H1 (cell line): ENCODE results near the gene SMNDC1. TPM values are rescaled to one million over a fixed set of nuclear protein-coding genes. Genes with fewer than 3 reads are reported as not detected.

ENCODE experiments used
- CTCF ChIA-PET: fragments of 300-600 bp; sonication (Branson Sonifier 250); formaldehyde crosslinking; loops from one replicate; lab custom pipeline; 2021; ENCODE audit not compliant: partially characterized antibody; lab: Charles Lee
- POLR2A ChIA-PET: fragments of 300-600 bp; sonication (Branson Sonifier 250); formaldehyde crosslinking; loops from one replicate; lab custom pipeline; 2021; ENCODE audit warnings: inconsistent platforms; ENCODE audit not compliant: partially characterized antibody; lab: Charles Lee
- DNase-seq, 2 experiments: peaks; one replicate each; pipeline versions ENCODE4 v3.0.0 to v3.0.0-alpha.2; 2010 to 2022; ENCODE audit warnings: low spot score in 2 of 2, low read depth in 1 of 2, mixed read lengths in 1 of 2
- FAIRE-seq: peaks from 2 replicates; lab custom pipeline; 2011; peaks lifted over from hg19 to GRCh38; lab: Jason Lieb, UNC
- H2AFZ ChIP-seq: 2 replicates; pipeline ENCODE4 v1.8.1; 2012; ENCODE audit warnings: low read length, inconsistent platforms
- H2AK5ac ChIP-seq: 2 replicates; pipeline ENCODE4 v1.6.1; 2013; ENCODE audit warnings: low read depth, low read length
- H2BK120ac ChIP-seq: replicated peaks from 2 replicates; pipeline ENCODE3; 2013; ENCODE audit warnings: low read depth, low read length, inconsistent platforms
- H2BK12ac ChIP-seq: 2 replicates; pipeline ENCODE4 v1.6.1; 2013; ENCODE audit warnings: low read depth, low read length
- H2BK15ac ChIP-seq: 2 replicates; pipeline ENCODE4 v1.6.1; 2013; ENCODE audit warnings: low read length
- H2BK20ac ChIP-seq: 2 replicates; pipeline ENCODE4 v1.6.1; 2013; ENCODE audit warnings: low read length
- H2BK5ac ChIP-seq: 2 replicates; pipeline ENCODE4 v1.6.1; 2013; ENCODE audit warnings: low read depth, low read length
- H3K14ac ChIP-seq: 2 replicates; pipeline ENCODE4 v1.6.1; 2013; ENCODE audit warnings: inconsistent platforms; ENCODE audit not compliant: insufficient read length
- H3K18ac ChIP-seq: 2 replicates; pipeline ENCODE4 v1.6.1; 2013; ENCODE audit warnings: low read length; ENCODE audit errors: extremely low read depth
- H3K23ac ChIP-seq: 2 replicates; pipeline ENCODE4 v1.6.1; 2013; ENCODE audit warnings: inconsistent platforms; ENCODE audit not compliant: insufficient read length
- H3K23me2 ChIP-seq: 2 replicates; pipeline ENCODE4 v1.6.1; 2013; ENCODE audit warnings: low read depth, low read length
- H3K27ac ChIP-seq: 2 replicates; pipeline ENCODE4 v1.6.1; 2011; ENCODE audit warnings: low read depth, low read length, inconsistent platforms
- H3K27me3 ChIP-seq, 4 experiments: replicated peaks in 1 of 4; 1 replicate in 1 of 4; 2 replicates in 3 of 4; pipeline versions ENCODE4 v1.6.1 to v1.8.1; 2011 to 2013; ENCODE audit warnings: low read length in 3 of 4, mild to moderate bottlenecking in 3 of 4, inconsistent platforms in 2 of 4, mixed read lengths in 2 of 4, moderate library complexity in 1 of 4; ENCODE audit not compliant: control insufficient read depth in 3 of 4, insufficient read depth in 3 of 4; ENCODE audit errors: extremely low read depth in 1 of 4
- H3K36me3 ChIP-seq, 4 experiments: 2 replicates each; pipeline versions ENCODE4 v1.6.1 to v1.8.1; 2011 to 2013; ENCODE audit warnings: mild to moderate bottlenecking in 4 of 4, low read length in 3 of 4, moderate library complexity in 2 of 4, control low read depth in 1 of 4, inconsistent platforms in 1 of 4; ENCODE audit not compliant: insufficient read depth in 4 of 4, control insufficient read depth in 2 of 4
- H3K4ac ChIP-seq: replicated peaks from 2 replicates; pipeline ENCODE3; 2013; ENCODE audit warnings: low read length, low read depth, mixed read lengths, inconsistent platforms; ENCODE audit not compliant: insufficient read length
- H3K4me1 ChIP-seq, 4 experiments: replicated peaks in 1 of 4; 1 replicate in 1 of 4; 2 replicates in 3 of 4; pipeline versions ENCODE4 v1.6.1 to v1.8.1; 2011 to 2013; ENCODE audit warnings: low read length in 3 of 4, inconsistent platforms in 2 of 4, mixed read lengths in 1 of 4; ENCODE audit not compliant: insufficient read depth in 4 of 4, control insufficient read depth in 3 of 4
- H3K4me2 ChIP-seq, 2 experiments: 2 replicates each; pipeline versions ENCODE4 v1.6.1 to v1.8.1; 2011 to 2013; ENCODE audit warnings: low read depth in 2 of 2, low read length in 2 of 2, control low read depth in 1 of 2, inconsistent platforms in 1 of 2, mild to moderate bottlenecking in 1 of 2; ENCODE audit not compliant: insufficient read depth in 1 of 2
- H3K4me3 ChIP-seq, 4 experiments: fragments of 200-600, 300-600 bp in 1 of 4; sonication (generic), shearing (Covaris generic), sonication (Bioruptor Twin) in 1 of 4; 2 replicates each; pipeline versions ENCODE4 v1.5.1 to v1.8.1; 2011 to 2016; ENCODE audit warnings: low read length in 4 of 4, low read depth in 3 of 4, control low read depth in 2 of 4, inconsistent platforms in 2 of 4, mild to moderate bottlenecking in 2 of 4, mixed read lengths in 1 of 4, moderate library complexity in 1 of 4; ENCODE audit not compliant: insufficient read depth in 2 of 4; ENCODE audit errors: extremely low read depth in 1 of 4
- H3K56ac ChIP-seq: replicated peaks from 2 replicates; pipeline ENCODE3; 2013; ENCODE audit warnings: low read depth, mild to moderate bottlenecking, mixed read lengths, low read length, inconsistent platforms; ENCODE audit not compliant: insufficient read length
- H3K79me1 ChIP-seq: 2 replicates; pipeline ENCODE4 v1.6.1; 2013; ENCODE audit warnings: low read depth, low read length, control low read depth
- H3K79me2 ChIP-seq, 2 experiments: 2 replicates each; pipeline versions ENCODE4 v1.6.1 to v1.8.1; 2012 to 2013; ENCODE audit warnings: low read length in 2 of 2, mild to moderate bottlenecking in 2 of 2, inconsistent platforms in 1 of 2; ENCODE audit not compliant: insufficient read depth in 2 of 2, control insufficient read depth in 1 of 2
- H3K9ac ChIP-seq, 4 experiments: replicated peaks in 1 of 4; 1 replicate in 1 of 4; 2 replicates in 3 of 4; pipeline versions ENCODE4 v1.6.1 to v1.8.1; 2011 to 2013; ENCODE audit warnings: low read depth in 3 of 4, low read length in 3 of 4, control low read depth in 2 of 4, mild to moderate bottlenecking in 2 of 4, moderate library complexity in 2 of 4, inconsistent platforms in 1 of 4; ENCODE audit errors: extremely low read depth in 1 of 4
- H3K9me3 ChIP-seq, 2 experiments: 2 replicates each; pipeline versions ENCODE4 v1.6.1 to v1.8.1; 2012 to 2013; ENCODE audit warnings: mild to moderate bottlenecking in 2 of 2, moderate library complexity in 2 of 2, control low read depth in 1 of 2, inconsistent platforms in 1 of 2, low read depth in 1 of 2, low read length in 1 of 2, mixed read lengths in 1 of 2; ENCODE audit not compliant: insufficient read depth in 2 of 2
- H4K20me1 ChIP-seq, 2 experiments: replicated peaks in 1 of 2; 2 replicates each; pipeline versions ENCODE3 to v1.8.1; 2011 to 2013; ENCODE audit warnings: inconsistent platforms in 2 of 2, low read length in 2 of 2, mild to moderate bottlenecking in 1 of 2; ENCODE audit not compliant: insufficient read depth in 2 of 2, control insufficient read depth in 1 of 2
- H4K5ac ChIP-seq: 2 replicates; pipeline ENCODE4 v1.6.1; 2013; ENCODE audit warnings: low read length, low read depth, mixed read lengths, inconsistent platforms; ENCODE audit not compliant: insufficient read length
- H4K8ac ChIP-seq: 2 replicates; pipeline ENCODE4 v1.8.0; 2013; ENCODE audit warnings: mild to moderate bottlenecking, moderate library complexity, low read length, inconsistent platforms; ENCODE audit not compliant: insufficient read depth; ENCODE audit errors: extremely low read depth
- H4K91ac ChIP-seq: replicated peaks from 2 replicates; pipeline ENCODE3; 2013; ENCODE audit warnings: low read length, mixed read lengths, inconsistent platforms; ENCODE audit not compliant: insufficient read length
- CHD1 ChIP-seq: IDR thresholded peaks from 2 replicates; pipeline ENCODE4 v1.6.1; 2012; ENCODE audit warnings: low read depth, low read length, improper control_type of control experiment
- KDM5A ChIP-seq: fragments of 200-600 bp; IDR thresholded peaks from 2 replicates; pipeline ENCODE4 v1.7.1; 2012; ENCODE audit warnings: mild to moderate bottlenecking, low read length, inconsistent platforms, mixed read lengths
- SIX5 ChIP-seq: IDR thresholded peaks from 2 replicates; pipeline ENCODE4 v1.6.1; 2011; ENCODE audit warnings: mild to moderate bottlenecking, low read depth, low read length
- TAF1 ChIP-seq: IDR thresholded peaks from 2 replicates; pipeline ENCODE4 v1.6.1; 2011; ENCODE audit warnings: mild to moderate bottlenecking, low read depth, low read length
- WGBS, 2 experiments: shearing (Covaris generic) in 1 of 2; methylation state at CpG; one replicate each; pipeline versions ENCODE4 v1.1.6 to v1.1.7; 2013 to 2015; ENCODE audit warnings: low lambda C conversion rate in 2 of 2, mixed read lengths in 2 of 2, inconsistent platforms in 1 of 2, low coverage in 1 of 2, missing lambda C conversion rate in 1 of 2; ENCODE audit not compliant: insufficient replicate concordance in 2 of 2, insufficient coverage in 1 of 2, insufficient read length in 1 of 2; ENCODE audit errors: extremely low coverage in 1 of 2, missing lambda C conversion rate in 1 of 2; 5-methylcytosine and 5-hydroxymethylcytosine counted together
- polyA plus RNA-seq, 7 experiments: library from polyadenylated mRNA; depleted of rRNA in 3 of 7; stranded (reverse) in 5 of 7; unstranded in 2 of 7; fragments of >200 nt in 5 of 7; fragments of 200-250 nt in 2 of 7; gene quantifications; 1 replicate in 5 of 7; 2 replicates in 1 of 7; 4 replicates in 1 of 7; pipeline versions ENCODE4 v1.2.1 to v1.2.3, GENCODE V29; 2011 to 2013; ENCODE audit warnings: missing spikeins in 2 of 7, mixed read lengths in 2 of 7
- total RNA-seq: library from RNA; stranded (reverse); fragmentation: NEBNext Ultra II Directional; extraction: Animal tissue kit (Norgen Biotek cat#: 25700); gene quantifications from 2 replicates; pipeline ENCODE4 v1.2.1, GENCODE V29; 2021
- TF ChIP-seq, protein P1 (sequence below), 3 experiments: IDR thresholded peaks; 1 replicate in 2 of 3; 2 replicates in 1 of 3; pipeline versions ENCODE4 v1.5.1 to v1.6.1; 2011; ENCODE audit warnings: low read length in 3 of 3, mild to moderate bottlenecking in 3 of 3, inconsistent platforms in 2 of 3, low read depth in 1 of 3, moderate library complexity in 1 of 3; ENCODE audit not compliant: insufficient read depth in 1 of 3; ENCODE audit errors: control extremely low read depth in 1 of 3
- TF ChIP-seq, protein P2 (sequence below): IDR thresholded peaks from 2 replicates; pipeline ENCODE4 v1.6.1; 2012; ENCODE audit warnings: inconsistent platforms

SMNDC1 gene
- total and polyA plus RNA-seq, 2 of the 8 experiments (the other 6 are each of a cell fraction or from before 2014, with no cell fraction given) = 8.1 to 48.6 TPM

DNA sequence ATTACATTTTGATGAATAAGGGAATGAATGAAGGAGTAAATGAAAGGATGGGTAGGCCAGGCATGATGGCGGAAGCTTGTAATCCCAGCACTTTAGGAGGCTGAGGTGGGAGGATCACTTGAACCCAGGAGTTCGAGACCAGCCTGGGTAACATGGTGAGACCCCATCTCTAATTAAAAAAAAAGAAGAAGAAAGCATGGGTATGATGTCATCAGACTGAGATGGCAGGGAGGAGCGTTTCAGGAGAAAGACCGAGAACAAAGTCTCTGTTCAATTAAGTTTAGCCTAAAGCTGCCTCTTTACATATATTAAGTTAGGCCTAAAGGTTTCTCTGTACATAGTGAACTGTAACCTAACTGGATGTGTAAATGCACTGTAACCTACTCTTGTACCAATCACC lies 42.2 kb upstream of the SMNDC1 start:
- no peak overlapping the region for H3K18ac ChIP-seq
- DNase-seq (no peak), FAIRE-seq (no peak)
- no peak overlapping the region for H4K8ac ChIP-seq
- H3K4me2 ChIP-seq = no peak overlapping the region
- no peak overlapping the region for H3K9ac ChIP-seq
- H2BK5ac ChIP-seq = no peak overlapping the region
- ChIA-PET CTCF (interaction anchor here (0.6 to 3.1 kb wide), 6 partner anchors 10 to 194 kb away, joined by 3 to 11 read pairs (median 3); no protein-coding TSS in a partner anchor), POLR2A (no interaction called here)
- H4K91ac ChIP-seq = no peak overlapping the region
- no peaks in the 10 kb centered on the region for H3K9me3 ChIP-seq
- no peaks in the 10 kb centered on the region for H3K23me2 ChIP-seq
- no peak overlapping the region for H3K4ac ChIP-seq
- H2BK15ac ChIP-seq = no peak overlapping the region
- peaks cover 0 to 3% (median 0%) of the 10 kb centered on the region in 4 experiments; a peak in 1 of 7 replicates for H3K4me1 ChIP-seq
- no peak overlapping the region for H4K5ac ChIP-seq
- H2AFZ ChIP-seq = no peak overlapping the region
- no peaks in the 10 kb centered on the region for H3K79me1 ChIP-seq
- no peaks in the 10 kb centered on the region for H3K36me3 ChIP-seq
- H3K4me3 ChIP-seq = no peak overlapping the region
- H3K79me2 ChIP-seq = no peaks in the 10 kb centered on the region
- no peak overlapping the region for H2BK120ac ChIP-seq
- H2BK20ac ChIP-seq = no peak overlapping the region
- H3K14ac ChIP-seq = no peak overlapping the region
- H3K23ac ChIP-seq = no peak overlapping the region
- H3K27ac ChIP-seq = no peak overlapping the region
- no peak overlapping the region for H3K56ac ChIP-seq
- 91% methylated on average over 4 of the region's 4 CpGs; no CpG with 5 or more reads in 1 of the 2 experiments for WGBS, 2 experiments
- H2BK12ac ChIP-seq = no peak overlapping the region
- no peaks in the 10 kb centered on the region for H4K20me1 ChIP-seq
- no peaks in the 10 kb centered on the region for H3K27me3 ChIP-seq
- H2AK5ac ChIP-seq = no peak overlapping the region
- TF ChIP-seq KDM5A (no peak), TAF1 (no peak), CHD1 (no peak), SIX5 (no peak)
- TF ChIP-seq, protein P1, sequence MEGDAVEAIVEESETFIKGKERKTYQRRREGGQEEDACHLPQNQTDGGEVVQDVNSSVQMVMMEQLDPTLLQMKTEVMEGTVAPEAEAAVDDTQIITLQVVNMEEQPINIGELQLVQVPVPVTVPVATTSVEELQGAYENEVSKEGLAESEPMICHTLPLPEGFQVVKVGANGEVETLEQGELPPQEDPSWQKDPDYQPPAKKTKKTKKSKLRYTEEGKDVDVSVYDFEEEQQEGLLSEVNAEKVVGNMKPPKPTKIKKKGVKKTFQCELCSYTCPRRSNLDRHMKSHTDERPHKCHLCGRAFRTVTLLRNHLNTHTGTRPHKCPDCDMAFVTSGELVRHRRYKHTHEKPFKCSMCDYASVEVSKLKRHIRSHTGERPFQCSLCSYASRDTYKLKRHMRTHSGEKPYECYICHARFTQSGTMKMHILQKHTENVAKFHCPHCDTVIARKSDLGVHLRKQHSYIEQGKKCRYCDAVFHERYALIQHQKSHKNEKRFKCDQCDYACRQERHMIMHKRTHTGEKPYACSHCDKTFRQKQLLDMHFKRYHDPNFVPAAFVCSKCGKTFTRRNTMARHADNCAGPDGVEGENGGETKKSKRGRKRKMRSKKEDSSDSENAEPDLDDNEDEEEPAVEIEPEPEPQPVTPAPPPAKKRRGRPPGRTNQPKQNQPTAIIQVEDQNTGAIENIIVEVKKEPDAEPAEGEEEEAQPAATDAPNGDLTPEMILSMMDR (IDR thresholded peaks at IDR 0.05; ENCODE audit: control extremely low read depth in 1 of 3, insufficient read depth in 1 of 3, low read depth in 1 of 3, low read length in 3 of 3) = no peak
- TF ChIP-seq, protein P2, sequence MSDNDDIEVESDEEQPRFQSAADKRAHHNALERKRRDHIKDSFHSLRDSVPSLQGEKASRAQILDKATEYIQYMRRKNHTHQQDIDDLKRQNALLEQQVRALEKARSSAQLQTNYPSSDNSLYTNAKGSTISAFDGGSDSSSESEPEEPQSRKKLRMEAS = no peak
